C4-2B (cell line): ENCODE results near the gene DDX28.

Source experiments
- H3K27ac ChIP-seq: fragments of 450-650 bp; 2 replicates; pipeline ENCODE4 v1.5.1; 2017
- CTCF ChIP-seq: fragments of 450-650 bp; conservative IDR thresholded peaks from 2 replicates; pipeline ENCODE4 v1.5.1; 2017; ENCODE audit warnings: mild to moderate bottlenecking
- ZFX ChIP-seq: fragments of 450-650 bp; IDR thresholded peaks from 2 replicates; pipeline ENCODE4 v1.6.1; 2017

DDX28 gene

GRCh38 chr16:68022728-68023537 lies at the start of gene DDX28, which contains the start of gene DUS2:
DDX28 (minus strand) TSS chr16:68023232; CDS start chr16:68023202, 30 bp downstream.
DUS2 (plus strand) TSS chr16:68023284; CDS start chr16:68038024, 14,740 bp downstream.
- TF ChIP-seq ZFX (peak; percentile 77), CTCF (no peak)
- peak within 1 kb of the TSS; percentile 94 for H3K27ac ChIP-seq

DNA sequence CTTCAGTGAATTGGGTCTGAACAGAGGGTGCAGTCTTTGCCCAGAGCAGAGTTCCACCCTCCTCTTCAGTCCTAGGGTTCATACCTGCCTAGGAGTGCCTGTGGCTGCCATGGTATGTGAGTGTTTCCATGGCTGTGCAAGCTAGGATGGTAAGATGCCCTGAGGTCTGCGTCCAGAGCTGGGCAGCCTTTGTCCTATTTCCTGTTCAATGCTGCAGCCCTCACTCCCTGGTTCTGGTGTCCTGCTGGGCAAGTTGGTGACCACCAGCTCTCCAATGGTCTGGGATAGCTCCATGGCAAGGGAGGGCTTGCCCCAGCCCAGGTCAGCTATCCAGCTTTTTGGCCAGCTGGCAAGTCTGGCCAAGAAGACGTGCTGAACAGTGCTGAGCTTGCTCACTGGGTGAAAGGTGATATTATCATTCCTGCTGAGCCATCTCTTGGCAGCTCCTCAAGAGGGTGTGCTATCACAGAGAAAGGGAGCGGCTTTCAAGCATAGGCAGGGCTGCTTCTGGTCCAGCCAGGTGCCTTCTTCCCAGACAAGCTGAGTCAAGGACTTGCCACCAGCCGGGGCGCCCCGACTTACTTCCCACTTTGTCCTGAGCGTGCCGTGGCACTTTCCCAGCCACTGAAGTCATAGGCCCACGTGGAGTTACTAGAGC lies 49.1 kb upstream of the DDX28 start:
- H3K27ac ChIP-seq = peak overlapping the region; percentile 58
- TF ChIP-seq CTCF = no peak
- TF ChIP-seq ZFX = no peak

- TF ChIP-seq CTCF (no peak), ZFX (no peak)
These were observed 48.5 kb upstream of the DDX28 start for GRCh38 chr16:68071518-68071901.

GRCh38 chr16:68070806-68071517 lies 47.9 kb upstream of the DDX28 start:
- TF ChIP-seq ZFX (no peak), CTCF (no peak)
- no peak overlapping the region; the same call in 1 of the 2 replicates for H3K27ac ChIP-seq

More at GRCh38 chr16:68071518-68071901, 48.5 kb upstream of the DDX28 start:
- H3K27ac ChIP-seq = peak overlapping the region; percentile 58; the same call in 1 of the 2 replicates

DNA sequence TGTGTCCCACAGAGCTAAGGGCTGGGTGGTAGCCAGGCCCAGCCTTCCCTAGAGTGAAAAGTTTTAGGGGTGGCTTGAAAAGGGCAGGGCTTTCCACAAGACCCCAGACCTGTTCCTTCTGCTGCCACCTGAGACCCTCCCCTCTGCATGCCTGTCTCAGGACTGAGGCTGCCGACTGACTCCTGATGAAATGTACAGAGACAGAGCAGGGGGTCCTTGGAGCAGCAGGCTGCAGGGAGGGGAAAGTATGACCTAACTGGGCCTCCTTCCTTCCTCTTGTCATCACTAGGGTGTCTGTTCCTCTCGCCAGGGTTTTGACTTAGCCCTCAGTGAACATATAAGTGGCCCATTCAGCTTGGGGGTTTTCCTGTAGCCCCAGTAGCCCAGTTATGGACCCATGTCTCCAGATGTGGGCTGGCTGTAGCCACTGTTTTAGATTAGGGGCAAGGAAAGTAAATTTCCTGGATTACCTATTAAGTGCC lies 47.3 kb upstream of the DDX28 start:
- TF ChIP-seq ZFX (no peak), CTCF (no peak)
- no peak overlapping the region for H3K27ac ChIP-seq

- H3K27ac ChIP-seq = no peak overlapping the region
- TF ChIP-seq CTCF = no peak
- no peak for TF ChIP-seq ZFX
These were observed 46.6 kb upstream of the DDX28 start for GRCh38 chr16:68069511-68070248.
